K562 (cell line): Measurements from ENCODE around the gene IARS2. TPM values are rescaled to one million over a fixed set of nuclear protein-coding genes. Genes with fewer than 3 reads are reported as not detected.
"Not testable (repeated sequence)": the region's sequence is repeated elsewhere in the genome, so short reads cannot be mapped to it uniquely, and the experiment has no call there.

Experiments
- ATAC-seq: fragments of 200-7000 bp; cut with Tn5 transposase; 3 replicates; pipeline ENCODE4 v1.9.1; 2020; ENCODE audit warnings: moderate library complexity
- BruUV-seq: library from RNA; stranded (reverse); fragments of 400-500 nt; replicated peaks from 2 replicates; lab custom pipeline; 2021; lab: Mats Ljungman, UMichigan
- CTCF ChIA-PET: fragments of 300-600 bp; formaldehyde crosslinking; extraction: SDS; loops from one replicate; lab custom pipeline; 2021; ENCODE audit warnings: low intra/inter-chr PET ratio; lab: Yijun Ruan, JAX
- POLR2A ChIA-PET: fragments of 300-600, 350-650 bp; sonication (Branson Sonifier 250); formaldehyde crosslinking; extraction: SDS; loops from one replicate; lab custom pipeline; 2021; ENCODE audit warnings: antibody characterized with exemption, inconsistent platforms; lab: Yijun Ruan, JAX
- DNase-seq, 4 experiments: peaks; one replicate each; pipeline versions ENCODE4 v3.0.0 to v3.0.0-alpha.2; 2011 to 2018; ENCODE audit warnings: low spot score in 3 of 4, mixed read lengths in 3 of 4; ENCODE audit errors: extremely low read depth in 1 of 4
- FAIRE-seq: peaks from 2 replicates; lab custom pipeline; 2011; peaks lifted over from hg19 to GRCh38; lab: Jason Lieb, UNC
- H2AFZ ChIP-seq: 2 replicates; pipeline ENCODE4 v1.6.0; 2011; ENCODE audit warnings: low read depth, low read length, control low read depth, inconsistent platforms
- H3K27ac ChIP-seq: fragments of 200-600 bp; 3 replicates; pipeline ENCODE4 v1.8.0; 2011; ENCODE audit warnings: low read depth, mild to moderate bottlenecking, control low read depth, inconsistent platforms, low read length, moderate library complexity, mixed read lengths; ENCODE audit errors: extremely low read depth
- H3K27me3 ChIP-seq, 2 experiments: fragments of 300-600 bp in 1 of 2; 2 replicates in 1 of 2; 3 replicates in 1 of 2; pipeline versions ENCODE4 v1.6.0 to v1.8.0; 2011; ENCODE audit warnings: inconsistent platforms in 2 of 2, low read length in 2 of 2, mild to moderate bottlenecking in 1 of 2, mixed read lengths in 1 of 2, moderate library complexity in 1 of 2; ENCODE audit not compliant: control insufficient read depth in 2 of 2, insufficient read depth in 2 of 2
- H3K36me3 ChIP-seq: fragments of 300-600 bp; 3 replicates; pipeline ENCODE4 v1.8.0; 2011; ENCODE audit warnings: mild to moderate bottlenecking, low read length, inconsistent platforms; ENCODE audit not compliant: control insufficient read depth, insufficient read depth
- H3K4me1 ChIP-seq, 2 experiments: fragments of 200-600 bp in 1 of 2; replicated peaks in 1 of 2; 2 replicates in 1 of 2; 3 replicates in 1 of 2; pipeline versions ENCODE4 v1.5.1 to v1.8.0; 2011; ENCODE audit warnings: inconsistent platforms in 2 of 2, low read length in 2 of 2, mild to moderate bottlenecking in 1 of 2, mixed read lengths in 1 of 2, moderate library complexity in 1 of 2; ENCODE audit not compliant: control insufficient read depth in 2 of 2, insufficient read depth in 2 of 2
- H3K4me2 ChIP-seq: 2 replicates; pipeline ENCODE4 v1.6.1; 2011; ENCODE audit warnings: low read length, control low read depth, inconsistent platforms, mixed read lengths; ENCODE audit not compliant: insufficient read depth
- H3K4me3 ChIP-seq: fragments of 200-600 bp; sonication (generic), shearing (Covaris generic); 2 replicates; pipeline ENCODE4 v1.5.1; 2016; ENCODE audit warnings: control low read depth, inconsistent platforms
- H3K79me2 ChIP-seq: fragments of 200-600 bp; 3 replicates; pipeline ENCODE4 v1.8.0; 2011; ENCODE audit warnings: low read length, inconsistent platforms; ENCODE audit not compliant: control insufficient read depth, insufficient read depth
- H3K9ac ChIP-seq, 2 experiments: 2 replicates each; pipeline versions ENCODE4 v1.6.0 to v1.6.1; 2011; ENCODE audit warnings: low read depth in 2 of 2, low read length in 2 of 2, control low read depth in 1 of 2, inconsistent platforms in 1 of 2, mild to moderate bottlenecking in 1 of 2, mixed read lengths in 1 of 2; ENCODE audit not compliant: insufficient read depth in 1 of 2
- H3K9me1 ChIP-seq: one replicate; pipeline ENCODE4 v1.6.0; 2011; ENCODE audit warnings: inconsistent platforms, mild to moderate bottlenecking, low read length, moderate library complexity; ENCODE audit not compliant: control insufficient read depth, insufficient read depth
- H3K9me3 ChIP-seq: replicated peaks from 2 replicates; pipeline ENCODE4 v1.5.1; 2011; ENCODE audit warnings: low read depth, low read length, inconsistent platforms; ENCODE audit not compliant: control insufficient read depth, insufficient read depth
- H4K20me1 ChIP-seq: replicated peaks from 2 replicates; pipeline ENCODE4 v1.6.1; 2011; ENCODE audit warnings: low read length, inconsistent platforms, mixed read lengths; ENCODE audit not compliant: control insufficient read depth, insufficient read depth
- LARP7 ChIP-seq: fragments of 450-650 bp; IDR thresholded peaks from 2 replicates; pipeline ENCODE4 v1.6.1; 2016
- STAG1 ChIP-seq: sonication (generic); formaldehyde crosslinking; IDR thresholded peaks from 2 replicates; pipeline ENCODE4 v1.5.0; 2020; ENCODE audit warnings: missing genetic modification reagents, borderline replicate concordance
- ZBTB26 ChIP-seq: fragments of 450-650 bp; formaldehyde crosslinking; IDR thresholded peaks from 2 replicates; pipeline ENCODE4 v1.4.0; 2022; ENCODE audit warnings: missing genetic modification characterization
- WGBS: fragments of 100-300 bp; shearing (Covaris generic); methylation state at CpG from one replicate; pipeline ENCODE4 v1.1.6; 2016; ENCODE audit warnings: low coverage, mixed read lengths; ENCODE audit not compliant: insufficient coverage; ENCODE audit errors: missing lambda C conversion rate; 5-methylcytosine and 5-hydroxymethylcytosine counted together
- in situ Hi-C: fragments of 300-500 bp; cut with MboI; formaldehyde crosslinking; loops from 4 replicates; pipeline ENCODE4 v1.15.0; 2018; ENCODE audit warnings: inconsistent platforms, mixed read lengths
- intact Hi-C: fragments of 100-400 bp; cut with micrococcal nuclease; formaldehyde crosslinking; loops from 2 replicates; pipeline ENCODE4 v1.14.2; 2022
- polyA plus RNA-seq, 8 experiments: library from polyadenylated mRNA; depleted of rRNA in 4 of 8; stranded (reverse) in 5 of 8; unstranded in 3 of 8; fragments of >200 nt; fragmentation: Nextera tagmentation in 2 of 8; fragmentation: Illumina TruSeq in 1 of 8; extraction: Ambion mirVana in 2 of 8; extraction: Trizol in 1 of 8; gene quantifications; 2 replicates each; pipeline versions ENCODE4 v1.2.1 to v1.2.3, GENCODE V29; 2011 to 2014; ENCODE audit warnings: inconsistent platforms in 1 of 8, missing spikeins in 1 of 8
- total RNA-seq, 7 experiments: library from RNA; depleted of rRNA in 6 of 7; stranded (reverse); fragments of >200 nt in 6 of 7; fragmentation: Illumina TruSeq in 2 of 7; extraction: Trizol in 2 of 7; gene quantifications; 2 replicates each; pipeline versions ENCODE4 v1.2.1 to v1.2.3, GENCODE V29; 2011 to 2021; ENCODE audit warnings: low replicate concordance in 1 of 7
- TF ChIP-seq, protein P1 (sequence below), 2 experiments: fragments of 450-650 bp; IDR thresholded peaks; 2 replicates each; pipeline ENCODE4 v1.6.1; 2018; ENCODE audit warnings: mild to moderate bottlenecking in 2 of 2, low read depth in 1 of 2; ENCODE audit not compliant: partially characterized antibody in 2 of 2
- TF ChIP-seq, protein P2 (sequence below): fragments of 250-450 bp; sonication (Bioruptor Pico); IDR thresholded peaks from 2 replicates; pipeline ENCODE4 v1.8.0; 2022; ENCODE audit warnings: moderate library complexity, mild to moderate bottlenecking, inconsistent platforms
- TF ChIP-seq, protein P3 (sequence below): fragments of 250-450 bp; sonication (Bioruptor Pico); IDR thresholded peaks from 2 replicates; pipeline ENCODE4 v1.4.0; 2020

The IARS2 gene
- total and polyA plus RNA-seq, 9 of the 15 experiments (the other 6 are each of a cell fraction or from before 2014, with no cell fraction given) = 39.6 to 127 (median 93.8) TPM

DNA sequence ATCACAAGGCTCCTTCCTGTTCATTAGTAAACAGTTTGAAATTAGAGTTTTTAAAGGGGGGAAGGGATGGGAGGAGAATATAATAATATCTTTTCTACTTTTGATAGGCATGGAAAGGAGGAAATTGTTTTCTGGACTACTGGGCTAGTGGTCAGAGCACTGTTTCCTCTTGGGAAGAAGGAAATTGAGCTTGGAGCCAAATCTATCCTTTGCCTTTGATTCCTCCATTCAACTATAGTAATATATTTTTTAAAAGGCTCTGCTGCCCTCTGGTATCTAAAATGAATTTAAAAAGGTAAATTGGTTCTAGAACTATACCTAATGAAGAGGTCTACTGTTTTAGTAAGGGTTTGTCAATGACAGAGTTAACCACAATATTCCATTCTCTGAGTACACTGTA, 5.9 kb downstream of the IARS2 start (continued):
- TF ChIP-seq, protein P1, sequence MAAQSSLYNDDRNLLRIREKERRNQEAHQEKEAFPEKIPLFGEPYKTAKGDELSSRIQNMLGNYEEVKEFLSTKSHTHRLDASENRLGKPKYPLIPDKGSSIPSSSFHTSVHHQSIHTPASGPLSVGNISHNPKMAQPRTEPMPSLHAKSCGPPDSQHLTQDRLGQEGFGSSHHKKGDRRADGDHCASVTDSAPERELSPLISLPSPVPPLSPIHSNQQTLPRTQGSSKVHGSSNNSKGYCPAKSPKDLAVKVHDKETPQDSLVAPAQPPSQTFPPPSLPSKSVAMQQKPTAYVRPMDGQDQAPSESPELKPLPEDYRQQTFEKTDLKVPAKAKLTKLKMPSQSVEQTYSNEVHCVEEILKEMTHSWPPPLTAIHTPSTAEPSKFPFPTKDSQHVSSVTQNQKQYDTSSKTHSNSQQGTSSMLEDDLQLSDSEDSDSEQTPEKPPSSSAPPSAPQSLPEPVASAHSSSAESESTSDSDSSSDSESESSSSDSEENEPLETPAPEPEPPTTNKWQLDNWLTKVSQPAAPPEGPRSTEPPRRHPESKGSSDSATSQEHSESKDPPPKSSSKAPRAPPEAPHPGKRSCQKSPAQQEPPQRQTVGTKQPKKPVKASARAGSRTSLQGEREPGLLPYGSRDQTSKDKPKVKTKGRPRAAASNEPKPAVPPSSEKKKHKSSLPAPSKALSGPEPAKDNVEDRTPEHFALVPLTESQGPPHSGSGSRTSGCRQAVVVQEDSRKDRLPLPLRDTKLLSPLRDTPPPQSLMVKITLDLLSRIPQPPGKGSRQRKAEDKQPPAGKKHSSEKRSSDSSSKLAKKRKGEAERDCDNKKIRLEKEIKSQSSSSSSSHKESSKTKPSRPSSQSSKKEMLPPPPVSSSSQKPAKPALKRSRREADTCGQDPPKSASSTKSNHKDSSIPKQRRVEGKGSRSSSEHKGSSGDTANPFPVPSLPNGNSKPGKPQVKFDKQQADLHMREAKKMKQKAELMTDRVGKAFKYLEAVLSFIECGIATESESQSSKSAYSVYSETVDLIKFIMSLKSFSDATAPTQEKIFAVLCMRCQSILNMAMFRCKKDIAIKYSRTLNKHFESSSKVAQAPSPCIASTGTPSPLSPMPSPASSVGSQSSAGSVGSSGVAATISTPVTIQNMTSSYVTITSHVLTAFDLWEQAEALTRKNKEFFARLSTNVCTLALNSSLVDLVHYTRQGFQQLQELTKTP (IDR thresholded peaks at IDR 0.05; ENCODE audit: low read depth in 1 of 2, partially characterized antibody in 2 of 2) = no peak
- no peak for TF ChIP-seq STAG1 (CRISPR knock-in tag)
- TF ChIP-seq, protein P2, sequence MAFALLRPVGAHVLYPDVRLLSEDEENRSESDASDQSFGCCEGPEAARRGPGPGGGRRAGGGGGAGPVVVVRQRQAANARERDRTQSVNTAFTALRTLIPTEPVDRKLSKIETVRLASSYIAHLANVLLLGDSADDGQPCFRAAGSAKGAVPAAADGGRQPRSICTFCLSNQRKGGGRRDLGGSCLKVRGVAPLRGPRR (CRISPR knock-in tag) = no peak
- TF ChIP-seq, protein P3, sequence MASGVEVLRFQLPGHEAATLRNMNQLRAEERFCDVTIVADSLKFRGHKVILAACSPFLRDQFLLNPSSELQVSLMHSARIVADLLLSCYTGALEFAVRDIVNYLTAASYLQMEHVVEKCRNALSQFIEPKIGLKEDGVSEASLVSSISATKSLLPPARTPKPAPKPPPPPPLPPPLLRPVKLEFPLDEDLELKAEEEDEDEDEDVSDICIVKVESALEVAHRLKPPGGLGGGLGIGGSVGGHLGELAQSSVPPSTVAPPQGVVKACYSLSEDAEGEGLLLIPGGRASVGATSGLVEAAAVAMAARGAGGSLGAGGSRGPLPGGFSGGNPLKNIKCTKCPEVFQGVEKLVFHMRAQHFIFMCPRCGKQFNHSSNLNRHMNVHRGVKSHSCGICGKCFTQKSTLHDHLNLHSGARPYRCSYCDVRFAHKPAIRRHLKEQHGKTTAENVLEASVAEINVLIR (CRISPR knock-in tag) = no peak
- TF ChIP-seq ZBTB26 = no peak
- no peak for TF ChIP-seq LARP7

DNA sequence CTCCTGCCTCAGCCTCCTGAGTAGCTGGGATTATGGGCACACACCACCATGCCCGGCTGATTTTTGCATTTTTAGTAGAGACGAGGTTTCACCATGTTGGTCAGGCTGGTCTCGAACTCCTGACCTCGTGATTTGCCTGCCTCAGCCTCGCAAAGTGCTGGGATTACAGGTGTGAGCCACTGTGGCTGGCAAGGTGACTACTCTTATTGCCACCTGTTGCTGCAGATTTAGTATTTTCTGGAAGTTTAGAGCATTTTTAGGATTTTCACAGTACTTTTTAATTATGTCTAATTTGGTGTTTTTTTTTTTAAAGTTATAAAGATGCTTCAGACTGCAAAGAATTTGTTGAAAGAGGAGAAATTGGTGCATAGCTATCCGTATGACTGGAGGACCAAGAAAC, 16.5 kb downstream of the IARS2 start:
- H3K9me3 ChIP-seq, H3K4me1 ChIP-seq, H3K4me2 ChIP-seq, H3K27ac ChIP-seq, H2AFZ ChIP-seq, ATAC-seq, FAIRE-seq, DNase-seq, H4K20me1 ChIP-seq, H3K9ac ChIP-seq, in situ Hi-C loops, CTCF ChIA-PET, H3K4me3 ChIP-seq, H3K79me2 ChIP-seq, BruUV-seq, H3K27me3 ChIP-seq, H3K9me1 ChIP-seq: not testable (repeated sequence)
- intact Hi-C loops = loop anchor here (10.0 kb wide), 1 partner anchor 276 kb away; no protein-coding TSS in a partner anchor
- H3K36me3 ChIP-seq = peaks cover 82% of the 10 kb centered on the region
- POLR2A ChIA-PET = interaction anchor here (1.6 kb wide), 1 partner anchor 98 kb away, joined by 3 read pairs; no protein-coding TSS in a partner anchor
- 94% methylated on average over 6 of the region's 6 CpGs for WGBS
